ENCODE results near the gene POLE.

The POLE gene

GRCh38 chr12:132582582-132583410 is 104.3 kb downstream of the POLE start:
- DNase-seq: no peak

- no peak for DNase-seq
These were observed 105.1 kb downstream of the POLE start for GRCh38 chr12:132582058-132582420.

- DNase-seq: no peak
These were observed 105.6 kb downstream of the POLE start for GRCh38 chr12:132581348-132582057.

GRCh38 chr12:132580701-132581292 is 106.3 kb downstream of the POLE start:
- no peak for DNase-seq

GRCh38 chr12:132579744-132580143 is 107.4 kb downstream of the POLE start:
- no peak for DNase-seq

- no peak for DNase-seq
These were observed 108.3 kb downstream of the POLE start for GRCh38 chr12:132578826-132579225.

- no peak for DNase-seq
These were observed 109.0 kb downstream of the POLE start for GRCh38 chr12:132578118-132578517.

GRCh38 chr12:132577191-132577920 is 109.8 kb downstream of the POLE start:
- DNase-seq: no peak

GRCh38 chr12:132576701-132577100 is 110.4 kb downstream of the POLE start:
- no peak for DNase-seq

- no peak for DNase-seq
These were observed 111.5 kb downstream of the POLE start for GRCh38 chr12:132575661-132576060.

- no peak for DNase-seq
These were observed 112.7 kb downstream of the POLE start for GRCh38 chr12:132574271-132574996.
